22Rv1 (cell line): Measurements from ENCODE around the gene ACBD7.

Experiments used
- H3K27ac ChIP-seq: fragments of 450-650 bp; 2 replicates; pipeline ENCODE4 v1.5.1; 2017
- ZFX ChIP-seq: fragments of 450-650 bp; IDR thresholded peaks from 2 replicates; pipeline ENCODE4 v1.6.1; 2017; ENCODE audit warnings: antibody characterized with exemption, borderline replicate concordance
- TF ChIP-seq, protein P1 (sequence below): fragments of 450-650 bp; IDR thresholded peaks from 2 replicates; pipeline ENCODE4 v1.5.1; 2017; ENCODE audit warnings: mild to moderate bottlenecking

ACBD7 gene

DNA sequence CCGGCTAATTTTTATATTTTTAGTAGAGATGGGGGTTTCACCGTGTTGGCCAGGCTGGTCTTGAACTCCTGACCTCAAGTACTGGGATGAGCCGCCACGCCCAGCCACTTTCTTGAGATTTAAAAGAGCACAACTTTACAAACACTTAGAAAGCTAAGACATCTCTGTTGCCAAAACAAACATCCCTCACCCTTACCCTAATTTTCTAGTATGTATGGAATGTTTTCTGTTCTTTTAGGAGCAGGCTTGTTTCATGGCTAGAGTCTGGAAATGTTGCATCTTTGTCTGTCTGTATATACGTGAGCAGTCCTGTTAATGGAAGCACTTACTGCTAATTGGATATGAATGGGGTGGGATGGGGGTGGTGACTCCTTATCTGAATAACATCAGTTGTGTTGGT lies 42.0 kb downstream of the ACBD7 start:
- H3K27ac ChIP-seq: no peak overlapping the region
- TF ChIP-seq, protein P1, sequence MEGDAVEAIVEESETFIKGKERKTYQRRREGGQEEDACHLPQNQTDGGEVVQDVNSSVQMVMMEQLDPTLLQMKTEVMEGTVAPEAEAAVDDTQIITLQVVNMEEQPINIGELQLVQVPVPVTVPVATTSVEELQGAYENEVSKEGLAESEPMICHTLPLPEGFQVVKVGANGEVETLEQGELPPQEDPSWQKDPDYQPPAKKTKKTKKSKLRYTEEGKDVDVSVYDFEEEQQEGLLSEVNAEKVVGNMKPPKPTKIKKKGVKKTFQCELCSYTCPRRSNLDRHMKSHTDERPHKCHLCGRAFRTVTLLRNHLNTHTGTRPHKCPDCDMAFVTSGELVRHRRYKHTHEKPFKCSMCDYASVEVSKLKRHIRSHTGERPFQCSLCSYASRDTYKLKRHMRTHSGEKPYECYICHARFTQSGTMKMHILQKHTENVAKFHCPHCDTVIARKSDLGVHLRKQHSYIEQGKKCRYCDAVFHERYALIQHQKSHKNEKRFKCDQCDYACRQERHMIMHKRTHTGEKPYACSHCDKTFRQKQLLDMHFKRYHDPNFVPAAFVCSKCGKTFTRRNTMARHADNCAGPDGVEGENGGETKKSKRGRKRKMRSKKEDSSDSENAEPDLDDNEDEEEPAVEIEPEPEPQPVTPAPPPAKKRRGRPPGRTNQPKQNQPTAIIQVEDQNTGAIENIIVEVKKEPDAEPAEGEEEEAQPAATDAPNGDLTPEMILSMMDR: no peak
- TF ChIP-seq ZFX: no peak

DNA sequence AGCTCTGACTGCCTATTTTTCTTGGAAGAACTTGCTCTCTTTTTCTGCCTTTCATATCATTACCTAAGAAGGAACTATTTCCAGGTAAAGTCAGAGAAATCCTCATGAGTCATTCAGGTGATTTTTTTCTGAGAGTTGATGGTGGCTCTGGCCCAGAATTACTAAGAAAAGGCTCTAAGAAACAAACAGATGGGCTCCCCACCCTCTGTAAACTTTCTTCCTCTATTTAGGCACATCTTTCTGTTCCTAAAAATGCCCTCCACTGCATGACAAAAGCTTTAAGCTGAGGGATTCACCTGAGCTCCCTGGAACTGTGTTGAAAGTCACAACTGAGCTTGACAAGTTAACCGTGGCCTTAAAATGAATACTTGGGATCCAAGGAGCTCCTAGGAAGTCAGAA lies 43.2 kb downstream of the ACBD7 start:
- no peak overlapping the region for H3K27ac ChIP-seq
- TF ChIP-seq ZFX: no peak
- TF ChIP-seq, protein P1: no peak

DNA sequence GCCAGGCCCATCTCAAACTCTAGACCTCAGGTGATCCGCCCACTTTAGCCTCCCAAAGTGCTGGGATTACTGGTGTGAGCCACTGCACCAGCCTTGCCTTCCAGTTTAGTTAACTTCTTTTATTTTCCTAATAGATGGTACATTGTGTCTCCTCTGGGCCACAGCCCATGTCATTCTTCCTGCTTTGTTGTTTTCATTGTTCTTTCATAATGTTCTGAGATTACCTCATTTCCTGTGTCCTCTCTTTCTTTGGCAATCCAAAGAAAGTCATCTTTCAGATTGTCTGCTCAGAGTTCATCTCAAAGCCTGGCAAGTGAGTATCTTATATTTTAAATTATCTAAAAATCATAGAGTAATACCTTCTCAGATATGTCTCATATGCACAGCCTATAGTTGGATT lies 44.9 kb downstream of the ACBD7 start, which contains the start of gene OLAH:
Gene OLAH, plus strand, starts transcription at position 270 of the 400 bp plus-strand sequence. CDS start 3,346 bp downstream, outside the sequence.
- no peak for TF ChIP-seq ZFX
- TF ChIP-seq, protein P1: no peak
- H3K27ac ChIP-seq: no peak within 1 kb of the TSS

DNA sequence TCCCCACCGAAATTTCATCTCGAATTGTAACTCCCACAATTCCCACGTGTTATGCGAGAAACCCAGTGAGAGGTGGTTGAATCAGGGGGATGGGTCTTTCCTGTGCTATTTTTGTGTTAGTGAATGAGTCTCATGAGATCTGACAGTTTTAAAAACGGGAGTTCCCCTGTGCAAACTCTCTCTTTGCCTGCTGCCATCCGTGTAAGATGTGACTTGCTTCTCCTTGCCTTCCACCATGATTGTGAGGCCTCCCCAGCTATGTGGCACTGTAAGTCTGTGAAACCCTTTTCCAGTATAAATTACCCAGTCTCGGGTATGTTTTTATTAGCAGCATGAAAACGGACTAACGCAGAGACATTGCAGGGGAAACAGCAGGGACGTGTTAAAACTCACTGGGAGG lies 50.2 kb downstream of the ACBD7 start:
- TF ChIP-seq, protein P1: no peak
- TF ChIP-seq ZFX: no peak
- H3K27ac ChIP-seq: no peak overlapping the region

DNA sequence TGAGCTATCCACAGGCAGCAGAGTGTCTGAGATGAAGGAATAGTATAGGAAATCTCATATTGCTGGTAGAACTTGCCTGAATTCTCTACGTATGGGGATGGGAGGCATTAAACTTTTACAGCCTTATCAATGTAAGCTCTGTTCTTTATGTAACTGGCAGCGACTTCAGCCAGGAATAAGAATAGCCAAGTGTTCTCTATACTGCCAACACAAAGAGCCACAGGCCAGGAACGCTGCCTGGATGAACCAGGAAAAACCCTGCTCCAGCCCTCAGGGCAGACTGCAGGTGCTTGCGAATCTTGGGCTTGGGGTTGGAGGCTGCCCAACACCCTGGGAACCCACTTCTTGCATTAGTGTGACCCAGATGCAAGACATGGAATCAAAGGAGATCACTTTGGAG lies 50.9 kb downstream of the ACBD7 start:
- TF ChIP-seq, protein P1: no peak
- no peak for TF ChIP-seq ZFX
- no peak overlapping the region for H3K27ac ChIP-seq

DNA sequence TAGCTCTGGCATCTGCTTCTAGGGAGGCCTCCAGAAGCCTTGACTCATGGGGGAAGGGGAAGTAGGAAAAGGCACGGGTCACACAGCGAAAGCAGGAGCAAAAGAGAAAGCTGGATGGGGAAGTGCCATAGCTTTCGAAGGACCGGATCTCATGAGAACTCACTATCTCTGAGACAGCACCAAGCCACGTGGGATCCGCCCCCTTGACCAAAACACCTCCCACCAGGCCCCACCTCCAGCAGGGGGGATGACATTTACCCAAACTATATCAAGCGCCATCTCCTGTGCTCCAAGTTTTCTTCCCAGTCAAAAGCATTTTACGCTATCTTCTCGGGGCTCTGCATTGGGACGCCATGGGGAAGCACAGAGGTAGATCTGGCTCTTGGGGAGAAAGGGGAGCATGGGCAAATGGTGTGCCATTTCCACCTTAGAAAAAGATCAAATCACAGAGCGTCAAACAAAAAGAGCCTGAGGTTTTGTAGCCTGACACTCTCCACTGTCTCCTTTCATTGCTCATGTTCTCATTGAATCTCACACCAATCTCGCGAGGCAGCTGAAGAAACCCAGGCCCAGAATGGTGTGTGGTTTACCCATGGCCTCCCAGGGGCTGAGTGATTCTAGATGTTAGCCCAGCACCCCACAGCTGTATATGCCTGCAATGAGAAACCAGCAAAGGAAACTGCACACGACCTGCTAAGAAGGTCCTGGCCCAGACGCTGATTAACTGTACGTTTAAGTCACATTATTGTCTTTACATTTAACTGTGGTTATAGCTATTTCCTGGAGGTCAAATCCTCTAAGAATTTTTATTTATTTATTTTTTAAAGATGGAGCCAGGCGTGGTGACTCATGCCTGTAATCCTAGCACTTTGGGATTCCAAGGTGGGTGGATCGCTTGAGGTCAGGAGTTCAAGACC lies 52.9 kb downstream of the ACBD7 start:
- no peak overlapping the region for H3K27ac ChIP-seq
- TF ChIP-seq ZFX: no peak
- TF ChIP-seq, protein P1: no peak

DNA sequence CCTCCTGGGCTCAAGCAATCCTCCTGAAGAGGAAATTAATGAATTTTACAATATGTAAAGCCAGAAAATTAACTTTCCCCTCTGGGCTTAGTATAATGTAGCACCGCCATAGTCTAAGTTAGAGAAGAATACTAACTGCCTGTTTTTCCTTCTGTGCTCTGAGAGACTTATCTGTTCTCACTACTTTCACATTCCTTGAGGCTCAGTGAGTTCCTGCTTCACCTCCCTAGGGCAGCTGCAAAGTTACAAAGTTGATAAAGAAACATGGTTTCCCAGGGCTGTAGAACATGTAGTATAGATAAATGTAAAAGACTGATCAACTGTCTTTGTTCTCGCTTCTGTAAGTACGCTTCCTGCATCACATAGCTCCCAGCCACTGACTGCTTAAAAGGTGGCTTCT lies 60.8 kb downstream of the ACBD7 start:
- peak overlapping the region; percentile 30 for H3K27ac ChIP-seq
- TF ChIP-seq ZFX: no peak
- TF ChIP-seq, protein P1: no peak
